HepG2 (cell line): ENCODE results near the gene FAM111B. TPM values are rescaled to one million over a fixed set of nuclear protein-coding genes. Genes with fewer than 3 reads are reported as not detected.
A peak's percentile ranks its signal among the peaks of the same experiment; 100 is the strongest.

Experiments used
- ASH2L ChIP-seq: fragments of 300-600, 200-600 bp; sonication (generic); IDR thresholded peaks from 2 replicates; pipeline ENCODE4 v1.7.0; 2017; ENCODE audit warnings: low read depth, mild to moderate bottlenecking, moderate library complexity, mixed read lengths, low read length; ENCODE audit not compliant: insufficient read length
- IRX3 ChIP-seq: sonication (generic); formaldehyde crosslinking; IDR thresholded peaks from 2 replicates; pipeline ENCODE4 v1.8.1; 2023; ENCODE audit warnings: mild to moderate bottlenecking, low read depth, missing genetic modification reagents, borderline replicate concordance
- KMT2B ChIP-seq: IDR thresholded peaks from 2 replicates; pipeline ENCODE4 v1.6.1; 2016; ENCODE audit warnings: missing genetic modification reagents, missing compliant biosample characterization
- MXD4 ChIP-seq: IDR thresholded peaks from 2 replicates; pipeline ENCODE4 v1.6.1; 2016; ENCODE audit warnings: mild to moderate bottlenecking, missing biosample characterization, missing genetic modification reagents
- MZF1 ChIP-seq: sonication (generic); formaldehyde crosslinking; IDR thresholded peaks from 2 replicates; pipeline ENCODE4 v1.8.1; 2023; ENCODE audit warnings: mild to moderate bottlenecking, missing genetic modification reagents, borderline replicate concordance
- NCOA5 ChIP-seq: sonication (generic); formaldehyde crosslinking; IDR thresholded peaks from 2 replicates; pipeline ENCODE4 v1.4.0; 2020; ENCODE audit warnings: missing genetic modification reagents
- NFYC ChIP-seq: IDR thresholded peaks from 2 replicates; pipeline ENCODE4 v1.6.1; 2016; ENCODE audit warnings: missing genetic modification reagents, missing compliant biosample characterization
- PHB2 ChIP-seq: fragments of 450-650 bp; IDR thresholded peaks from 2 replicates; pipeline ENCODE4 v1.6.1; 2018; ENCODE audit not compliant: partially characterized antibody
- RBAK ChIP-seq: sonication (generic); formaldehyde crosslinking; IDR thresholded peaks from 2 replicates; pipeline ENCODE4 v1.5.1; 2020; ENCODE audit warnings: mild to moderate bottlenecking, missing genetic modification reagents
- SKIL ChIP-seq: sonication (generic); formaldehyde crosslinking; IDR thresholded peaks from 2 replicates; pipeline ENCODE4 v1.8.0; 2022; ENCODE audit warnings: missing genetic modification reagents, mild to moderate bottlenecking, moderate library complexity, borderline replicate concordance
- ZFP91 ChIP-seq: sonication (generic); formaldehyde crosslinking; IDR thresholded peaks from 2 replicates; pipeline ENCODE4 v1.9.0; 2022; ENCODE audit warnings: missing genetic modification reagents, mild to moderate bottlenecking, borderline replicate concordance
- ZNF34 ChIP-seq: sonication (generic); formaldehyde crosslinking; IDR thresholded peaks from 2 replicates; pipeline ENCODE4 v1.4.0; 2020; ENCODE audit warnings: mild to moderate bottlenecking, missing genetic modification reagents, borderline replicate concordance
- ZNF747 ChIP-seq: sonication (generic); formaldehyde crosslinking; IDR thresholded peaks from 2 replicates; pipeline ENCODE4 v1.8.1; 2023; ENCODE audit warnings: missing genetic modification reagents, mild to moderate bottlenecking, borderline replicate concordance
- polyA plus RNA-seq, 8 experiments: library from polyadenylated mRNA; depleted of rRNA in 3 of 8; stranded (reverse) in 7 of 8; unstranded in 1 of 8; fragments of >200 nt; fragmentation: Illumina TruSeq in 4 of 8; extraction: Trizol in 4 of 8; gene quantifications; 2 replicates each; pipeline versions ENCODE4 v1.2.1 to v1.2.3, GENCODE V29; 2011 to 2016; ENCODE audit warnings: low read depth in 4 of 8, missing spikeins in 1 of 8, mixed read lengths in 1 of 8; ENCODE audit not compliant: insufficient read depth in 1 of 8
- total RNA-seq, 5 experiments: library from RNA; depleted of rRNA; stranded (reverse); fragments of >200 nt; fragmentation: Illumina TruSeq; extraction: Trizol; gene quantifications; 2 replicates each; pipeline ENCODE4 v1.2.3, GENCODE V29; 2016; ENCODE audit warnings: low read depth in 1 of 5

Gene FAM111B
- total and polyA plus RNA-seq, 2 of the 13 experiments (the other 11 are each of a cell fraction or from before 2014, with no cell fraction given): 1.6 to 28.2 TPM

- TF ChIP-seq SKIL (0 out of 2 replicates have a peak, but pooled peaks have one; percentile 12), MZF1 (CRISPR knock-in tag) (no peak), RBAK (CRISPR knock-in tag) (no peak), ZNF34 (CRISPR knock-in tag) (no peak), PHB2 (no peak), ZNF747 (CRISPR knock-in tag) (0 out of 2 replicates have a peak, but pooled peaks have one; percentile 8), IRX3 (0 out of 2 replicates have a peak, but pooled peaks have one; percentile 33), ASH2L (peak; percentile 14), ZFP91 (CRISPR knock-in tag) (no peak), KMT2B (peak; percentile 68; the same call in 1 of the 2 replicates), NFYC (peak; percentile 91), NCOA5 (CRISPR knock-in tag) (no peak), MXD4 (CRISPR knock-in tag) (0 out of 2 replicates have a peak, but pooled peaks have one; percentile 23)
These were observed at the start of gene FAM111B (continued) for GRCh38 chr11:59106363-59107336.
